Trophoblast cell (in vitro differentiated cells and primary cell): Measurements from ENCODE around the gene IQSEC3.
"Not testable (repeated sequence)": the region's sequence is repeated elsewhere in the genome, so short reads cannot be mapped to it uniquely, and the experiment has no call there.

ENCODE experiments used
- DNase-seq, 2 donors: peaks; one replicate each; pipeline ENCODE4 v3.0.0-alpha.2; 2016
- H2AFZ ChIP-seq: 2 replicates; pipeline ENCODE4 v1.6.1; 2013; ENCODE audit warnings: low read length, moderate library complexity, mild to moderate bottlenecking; ENCODE audit not compliant: insufficient read depth, poor library complexity
- H2AK5ac ChIP-seq: 2 replicates; pipeline ENCODE4 v1.6.1; 2013; ENCODE audit warnings: mild to moderate bottlenecking, low read length
- H2BK120ac ChIP-seq: 2 replicates; pipeline ENCODE4 v1.6.1; 2013; ENCODE audit warnings: low read length, mild to moderate bottlenecking, moderate library complexity; ENCODE audit not compliant: insufficient read depth, poor library complexity
- H2BK12ac ChIP-seq: 2 replicates; pipeline ENCODE4 v1.6.1; 2013; ENCODE audit warnings: mild to moderate bottlenecking, low read length, moderate library complexity
- H2BK5ac ChIP-seq: 2 replicates; pipeline ENCODE4 v1.6.1; 2013; ENCODE audit warnings: low read length, low read depth, moderate library complexity, mild to moderate bottlenecking; ENCODE audit not compliant: poor library complexity
- H3K14ac ChIP-seq: 2 replicates; pipeline ENCODE4 v1.6.1; 2013; ENCODE audit warnings: mild to moderate bottlenecking, low read length
- H3K18ac ChIP-seq: 2 replicates; pipeline ENCODE4 v1.6.1; 2013; ENCODE audit warnings: mild to moderate bottlenecking, low read length
- H3K23ac ChIP-seq: 2 replicates; pipeline ENCODE4 v1.6.1; 2013; ENCODE audit warnings: low read length
- H3K27ac ChIP-seq: 2 replicates; pipeline ENCODE4 v1.5.1; 2013; ENCODE audit warnings: low read depth, mild to moderate bottlenecking, inconsistent platforms, low read length, moderate library complexity
- H3K27me3 ChIP-seq: 2 replicates; pipeline ENCODE4 v1.6.1; 2013; ENCODE audit warnings: inconsistent platforms, mild to moderate bottlenecking, low read length, moderate library complexity; ENCODE audit not compliant: insufficient read depth
- H3K36me3 ChIP-seq, 2 experiments: 1 replicate in 1 of 2; 2 replicates in 1 of 2; pipeline ENCODE4 v1.6.1; 2013; ENCODE audit warnings: low read length in 2 of 2, mild to moderate bottlenecking in 2 of 2, moderate library complexity in 1 of 2; ENCODE audit not compliant: insufficient read depth in 2 of 2, control insufficient read depth in 1 of 2
- H3K4ac ChIP-seq: 2 replicates; pipeline ENCODE4 v1.6.1; 2013; ENCODE audit warnings: low read depth, mild to moderate bottlenecking, low read length, moderate library complexity
- H3K4me1 ChIP-seq, 2 experiments: 1 replicate in 1 of 2; 2 replicates in 1 of 2; pipeline ENCODE4 v1.6.1; 2013; ENCODE audit warnings: low read length in 2 of 2, mild to moderate bottlenecking in 2 of 2, moderate library complexity in 1 of 2; ENCODE audit not compliant: insufficient read depth in 2 of 2, control insufficient read depth in 1 of 2
- H3K4me2 ChIP-seq: 2 replicates; pipeline ENCODE4 v1.6.1; 2013; ENCODE audit warnings: inconsistent platforms, mild to moderate bottlenecking, low read length, moderate library complexity
- H3K4me3 ChIP-seq: 2 replicates; pipeline ENCODE4 v1.5.1; 2013; ENCODE audit warnings: mild to moderate bottlenecking, low read depth, low read length, inconsistent platforms
- H3K79me1 ChIP-seq: one replicate; pipeline ENCODE4 v1.6.1; 2013; ENCODE audit warnings: low read length
- H3K79me2 ChIP-seq: 2 replicates; pipeline ENCODE4 v1.6.1; 2013; ENCODE audit warnings: low read length, mild to moderate bottlenecking; ENCODE audit not compliant: control insufficient read depth, insufficient read depth, poor library complexity
- H3K9ac ChIP-seq: 2 replicates; pipeline ENCODE4 v1.6.1; 2013; ENCODE audit warnings: mild to moderate bottlenecking, low read length
- H3K9me3 ChIP-seq: 2 replicates; pipeline ENCODE4 v1.6.1; 2013; ENCODE audit warnings: low read depth, mild to moderate bottlenecking, control low read depth, inconsistent platforms, low read length; ENCODE audit not compliant: insufficient read depth
- H4K12ac ChIP-seq: 2 replicates; pipeline ENCODE4 v1.6.1; 2013; ENCODE audit warnings: low read depth, mild to moderate bottlenecking, low read length, moderate library complexity
- H4K8ac ChIP-seq: 2 replicates; pipeline ENCODE4 v1.6.1; 2013; ENCODE audit warnings: low read depth, mild to moderate bottlenecking, low read length, moderate library complexity
- H4K91ac ChIP-seq: one replicate; pipeline ENCODE4 v1.6.1; 2013; ENCODE audit warnings: low read depth, mild to moderate bottlenecking, low read length, moderate library complexity
- WGBS: extraction: QIAGEN DNeasy Blood & Tissue Kit; methylation state at CpG from one replicate; pipeline ENCODE4 v1.1.7; 2013; ENCODE audit warnings: missing lambda C conversion rate; ENCODE audit not compliant: insufficient read length, insufficient coverage; ENCODE audit errors: extremely low coverage; 5-methylcytosine and 5-hydroxymethylcytosine counted together

The IQSEC3 gene

DNA sequence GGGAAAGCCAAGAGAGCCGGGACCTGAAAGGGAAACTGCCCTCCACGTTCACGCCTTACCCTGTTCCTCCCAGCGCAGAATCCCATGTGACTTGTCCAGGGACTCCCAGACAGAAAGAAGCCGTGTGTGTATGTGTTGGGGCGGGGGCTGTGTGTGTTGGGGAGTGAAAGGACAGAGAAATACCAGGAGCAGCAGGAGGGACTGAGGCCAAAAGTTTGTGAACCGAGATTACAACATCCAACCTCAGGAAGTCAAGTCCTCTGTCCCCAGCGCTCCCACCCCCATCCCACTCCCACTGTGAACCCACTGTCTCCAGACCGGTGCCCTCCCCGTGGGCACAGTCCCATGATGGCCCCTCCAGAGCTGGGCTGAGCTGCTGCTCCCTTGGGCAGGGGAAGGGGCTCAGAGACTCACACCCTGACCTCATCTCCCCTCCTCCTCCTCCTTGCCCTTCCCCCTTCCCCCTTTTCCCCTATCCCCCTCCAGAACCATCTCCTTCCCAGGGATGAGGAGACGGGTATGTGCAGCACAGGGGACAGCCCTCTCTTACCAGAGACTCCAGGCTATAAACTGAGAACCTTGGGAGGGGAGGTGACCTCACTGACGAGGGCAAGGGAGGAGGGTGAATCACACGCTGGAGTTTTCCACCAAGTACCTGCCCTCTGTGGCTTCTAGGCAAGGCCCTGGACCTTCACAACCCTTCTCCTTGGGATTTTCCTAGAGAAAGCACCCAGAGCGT lies 147.6 kb downstream of the IQSEC3 start, which contains the start of gene SLC6A12:
TSS of gene SLC6A12 (minus strand) at position 155 of the 739 bp plus-strand sequence. CDS start 4,171 bp downstream, outside the sequence.
- no peak within 1 kb of the TSS for H2AK5ac ChIP-seq
- H2BK5ac ChIP-seq, result no peak within 1 kb of the TSS
- no peak within 1 kb of the TSS for H3K4me2 ChIP-seq
- H3K27me3 ChIP-seq, result no peaks in the 10 kb centered on the region
- no peak within 1 kb of the TSS for H3K27ac ChIP-seq
- no peak within 1 kb of the TSS for H3K23ac ChIP-seq
- H3K18ac ChIP-seq, result no peak within 1 kb of the TSS
- H3K4me1 ChIP-seq, result no peaks in the 10 kb centered on the region
- no peak within 1 kb of the TSS for H4K8ac ChIP-seq
- H2AFZ ChIP-seq, result no peak within 1 kb of the TSS
- H4K91ac ChIP-seq, result no peak within 1 kb of the TSS
- H3K36me3 ChIP-seq, result no peaks in the 10 kb centered on the region
- H2BK120ac ChIP-seq, result no peak within 1 kb of the TSS
- no peak within 1 kb of the TSS for H2BK12ac ChIP-seq
- peak within 1 kb of the TSS; percentile 25 for H3K4me3 ChIP-seq
- H3K4ac ChIP-seq, result no peak within 1 kb of the TSS
- WGBS, result no CpG with 5 or more reads among the region's 14 CpGs
- no peaks in the 10 kb centered on the region for H3K79me1 ChIP-seq
- H3K9ac ChIP-seq, result no peak within 1 kb of the TSS
- no peaks in the 10 kb centered on the region for H3K79me2 ChIP-seq
- H3K14ac ChIP-seq, result no peak within 1 kb of the TSS
- H3K9me3 ChIP-seq, result peaks cover 2% of the 10 kb centered on the region
- no peak within 1 kb of the TSS for H4K12ac ChIP-seq
- no peak for DNase-seq

DNA sequence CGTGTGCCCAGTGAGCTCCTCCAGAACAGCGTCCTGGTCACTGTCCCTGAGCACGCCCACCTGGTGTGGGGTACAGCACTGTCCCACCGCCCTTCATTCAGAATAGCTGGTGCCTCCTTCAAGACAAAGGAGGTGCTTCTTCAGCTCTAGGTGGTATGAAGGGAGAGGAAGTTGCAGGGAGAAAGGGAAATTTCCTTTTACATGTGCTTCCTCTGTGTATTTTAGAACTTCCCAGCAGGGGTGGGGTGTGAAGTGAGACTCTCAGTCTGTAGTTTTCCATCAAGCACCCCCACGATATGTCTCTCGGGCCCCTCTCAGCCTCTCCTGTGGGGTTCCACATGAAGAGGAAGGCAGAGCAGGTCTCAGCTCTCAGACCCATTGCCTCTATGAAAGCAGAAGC lies 148.5 kb downstream of the IQSEC3 start:
- Histone ChIP-seq H3K4me3 (no peak overlapping the region), H4K91ac (no peak overlapping the region), H2BK5ac (no peak overlapping the region), H3K79me1 (no peaks in the 10 kb centered on the region), H2AK5ac (no peak overlapping the region), H3K79me2 (no peaks in the 10 kb centered on the region), H2AFZ (no peak overlapping the region), H3K4me2 (no peak overlapping the region), H3K27ac (no peak overlapping the region), H4K8ac (no peak overlapping the region), H3K4me1 (no peaks in the 10 kb centered on the region), H3K9ac (no peak overlapping the region), H2BK12ac (no peak overlapping the region), H3K14ac (no peak overlapping the region), H3K36me3 (no peaks in the 10 kb centered on the region), H3K27me3 (no peaks in the 10 kb centered on the region), H3K18ac (no peak overlapping the region), H4K12ac (no peak overlapping the region), H3K23ac (no peak overlapping the region), H3K4ac (no peak overlapping the region), H2BK120ac (no peak overlapping the region), H3K9me3 (peaks cover 2% of the 10 kb centered on the region)
- no CpG with 5 or more reads among the region's 6 CpGs for WGBS
- DNase-seq, result no peak

DNA sequence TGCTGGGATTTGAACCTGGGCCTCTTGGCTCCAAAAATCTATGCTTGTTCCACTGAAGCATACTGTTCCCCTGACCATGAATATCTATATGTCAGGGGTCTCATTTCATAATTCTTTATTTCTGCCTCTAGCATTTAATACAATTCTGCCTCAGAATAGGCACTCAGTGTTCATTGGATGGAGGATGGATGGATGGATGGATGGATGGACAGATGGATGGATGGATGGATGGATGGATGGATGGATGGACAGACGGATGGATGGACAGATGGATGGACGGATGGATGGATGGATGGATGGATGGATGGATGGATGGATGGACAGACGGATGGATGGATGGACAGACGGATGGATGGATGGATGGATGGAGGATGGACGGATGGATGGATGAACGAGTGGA lies 150.5 kb downstream of the IQSEC3 start:
- DNase-seq, H3K4me2 ChIP-seq, H2BK5ac ChIP-seq, H3K4ac ChIP-seq, H4K12ac ChIP-seq, H3K14ac ChIP-seq, H3K4me1 ChIP-seq, H2AK5ac ChIP-seq, H2BK120ac ChIP-seq, H3K27me3 ChIP-seq, H3K79me2 ChIP-seq, H2AFZ ChIP-seq, H3K27ac ChIP-seq, H3K79me1 ChIP-seq, H4K91ac ChIP-seq, H4K8ac ChIP-seq, H3K36me3 ChIP-seq, H2BK12ac ChIP-seq, H3K9ac ChIP-seq, H3K9me3 ChIP-seq, H3K18ac ChIP-seq, H3K23ac ChIP-seq, H3K4me3 ChIP-seq: not testable (repeated sequence)
- WGBS, result 100% methylated on average over 3 of the region's 6 CpGs

GRCh38 chr12:218221-218620 lies 151.7 kb downstream of the IQSEC3 start:
- no peaks in the 10 kb centered on the region for H3K4me1 ChIP-seq
- H3K4me3 ChIP-seq, result no peak overlapping the region
- H2AFZ ChIP-seq, result no peak overlapping the region
- no peaks in the 10 kb centered on the region for H3K79me1 ChIP-seq
- no peak overlapping the region for H3K27ac ChIP-seq
- no peak overlapping the region for H2AK5ac ChIP-seq
- no peak overlapping the region for H3K4ac ChIP-seq
- no CpG with 5 or more reads among the region's 5 CpGs for WGBS
- no peak overlapping the region for H3K23ac ChIP-seq
- H4K12ac ChIP-seq, result no peak overlapping the region
- H2BK120ac ChIP-seq, result no peak overlapping the region
- no peak for DNase-seq
- no peak overlapping the region for H3K14ac ChIP-seq
- H4K8ac ChIP-seq, result no peak overlapping the region
- no peaks in the 10 kb centered on the region for H3K36me3 ChIP-seq
- H2BK5ac ChIP-seq, result no peak overlapping the region
- no peak overlapping the region for H3K4me2 ChIP-seq
- H3K9me3 ChIP-seq, result no peaks in the 10 kb centered on the region
- no peaks in the 10 kb centered on the region for H3K79me2 ChIP-seq
- no peaks in the 10 kb centered on the region for H3K27me3 ChIP-seq
- H3K18ac ChIP-seq, result no peak overlapping the region
- H3K9ac ChIP-seq, result no peak overlapping the region
- H2BK12ac ChIP-seq, result no peak overlapping the region
- H4K91ac ChIP-seq, result no peak overlapping the region
